Measurements from ENCODE around the gene MRPS18A.
A peak's percentile ranks its signal among the peaks of the same experiment; 100 is the strongest.

DNA sequence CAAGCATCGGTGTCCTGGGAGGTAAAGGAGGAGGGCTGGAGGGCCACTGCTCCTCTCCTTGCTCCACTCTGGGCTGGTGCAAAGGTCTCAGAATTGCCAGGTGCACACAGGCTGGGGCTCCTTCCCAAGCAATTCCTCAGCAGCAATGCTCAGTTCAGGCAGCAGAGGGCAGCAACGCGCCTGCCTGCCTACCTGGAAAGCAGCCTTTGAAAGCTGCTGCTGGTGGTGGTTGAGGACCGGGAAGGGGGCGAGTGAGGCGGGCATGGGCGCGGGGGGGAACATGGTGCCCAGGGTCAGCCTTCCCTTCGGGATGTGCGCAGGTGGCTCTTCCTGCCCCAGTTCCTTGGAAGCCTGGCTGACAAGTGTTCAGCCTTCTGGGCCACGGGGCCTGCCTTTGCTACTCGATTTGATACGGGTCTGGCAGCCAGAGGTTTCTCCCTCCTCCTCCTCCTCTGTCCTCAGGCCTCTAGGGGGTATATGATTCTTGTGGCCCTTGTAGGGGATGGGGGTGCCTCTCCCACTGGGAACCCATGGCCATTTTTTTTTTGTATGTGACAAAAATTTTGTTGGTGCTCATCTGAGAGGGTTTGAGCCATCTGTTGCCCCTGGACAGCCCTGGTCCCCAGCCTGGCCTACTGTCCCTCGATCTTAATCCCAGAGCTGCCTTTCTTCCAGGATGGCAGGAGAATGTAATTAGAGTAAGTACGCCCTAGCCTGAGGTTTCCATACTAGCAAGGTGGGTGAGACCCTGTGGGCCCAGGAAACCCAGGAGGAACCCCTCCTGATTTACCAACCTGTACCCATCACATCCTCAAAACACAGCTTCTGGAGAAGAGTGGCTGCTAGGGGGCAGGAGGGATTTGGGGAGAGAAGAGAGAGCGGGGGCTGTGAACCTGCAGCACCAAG lies 20.1 kb downstream of the MRPS18A start:
- no peak for TF ChIP-seq YY1 (IDR thresholded peaks at IDR 0.05; ENCODE audit: low read depth)
- TF ChIP-seq, protein P1, sequence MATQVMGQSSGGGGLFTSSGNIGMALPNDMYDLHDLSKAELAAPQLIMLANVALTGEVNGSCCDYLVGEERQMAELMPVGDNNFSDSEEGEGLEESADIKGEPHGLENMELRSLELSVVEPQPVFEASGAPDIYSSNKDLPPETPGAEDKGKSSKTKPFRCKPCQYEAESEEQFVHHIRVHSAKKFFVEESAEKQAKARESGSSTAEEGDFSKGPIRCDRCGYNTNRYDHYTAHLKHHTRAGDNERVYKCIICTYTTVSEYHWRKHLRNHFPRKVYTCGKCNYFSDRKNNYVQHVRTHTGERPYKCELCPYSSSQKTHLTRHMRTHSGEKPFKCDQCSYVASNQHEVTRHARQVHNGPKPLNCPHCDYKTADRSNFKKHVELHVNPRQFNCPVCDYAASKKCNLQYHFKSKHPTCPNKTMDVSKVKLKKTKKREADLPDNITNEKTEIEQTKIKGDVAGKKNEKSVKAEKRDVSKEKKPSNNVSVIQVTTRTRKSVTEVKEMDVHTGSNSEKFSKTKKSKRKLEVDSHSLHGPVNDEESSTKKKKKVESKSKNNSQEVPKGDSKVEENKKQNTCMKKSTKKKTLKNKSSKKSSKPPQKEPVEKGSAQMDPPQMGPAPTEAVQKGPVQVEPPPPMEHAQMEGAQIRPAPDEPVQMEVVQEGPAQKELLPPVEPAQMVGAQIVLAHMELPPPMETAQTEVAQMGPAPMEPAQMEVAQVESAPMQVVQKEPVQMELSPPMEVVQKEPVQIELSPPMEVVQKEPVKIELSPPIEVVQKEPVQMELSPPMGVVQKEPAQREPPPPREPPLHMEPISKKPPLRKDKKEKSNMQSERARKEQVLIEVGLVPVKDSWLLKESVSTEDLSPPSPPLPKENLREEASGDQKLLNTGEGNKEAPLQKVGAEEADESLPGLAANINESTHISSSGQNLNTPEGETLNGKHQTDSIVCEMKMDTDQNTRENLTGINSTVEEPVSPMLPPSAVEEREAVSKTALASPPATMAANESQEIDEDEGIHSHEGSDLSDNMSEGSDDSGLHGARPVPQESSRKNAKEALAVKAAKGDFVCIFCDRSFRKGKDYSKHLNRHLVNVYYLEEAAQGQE (IDR thresholded peaks at IDR 0.05; ENCODE audit: low read depth), result no peak
- no peak for TF ChIP-seq TCF12 (IDR thresholded peaks at IDR 0.05; ENCODE audit: low read depth)
- TF ChIP-seq FOXM1 (IDR thresholded peaks at IDR 0.05; ENCODE audit: borderline replicate concordance, low read depth), result no peak
- peak; percentile 94 for TF ChIP-seq RAD21 (IDR thresholded peaks at IDR 0.05; ENCODE audit: low read depth)

Measured in Ishikawa (cell line).